Trophoblast cell (in vitro differentiated cells and primary cell): ENCODE measurements around the gene CCDC85C.
A peak's percentile ranks its signal among the peaks of the same experiment; 100 is the strongest.

Experiments
- DNase-seq, 2 donors: peaks; one replicate each; pipeline ENCODE4 v3.0.0-alpha.2; 2016
- H2AFZ ChIP-seq: 2 replicates; pipeline ENCODE4 v1.6.1; 2013; ENCODE audit warnings: low read length, moderate library complexity, mild to moderate bottlenecking; ENCODE audit not compliant: insufficient read depth, poor library complexity
- H2AK5ac ChIP-seq: 2 replicates; pipeline ENCODE4 v1.6.1; 2013; ENCODE audit warnings: mild to moderate bottlenecking, low read length
- H2BK120ac ChIP-seq: 2 replicates; pipeline ENCODE4 v1.6.1; 2013; ENCODE audit warnings: low read length, mild to moderate bottlenecking, moderate library complexity; ENCODE audit not compliant: insufficient read depth, poor library complexity
- H2BK12ac ChIP-seq: 2 replicates; pipeline ENCODE4 v1.6.1; 2013; ENCODE audit warnings: mild to moderate bottlenecking, low read length, moderate library complexity
- H2BK5ac ChIP-seq: 2 replicates; pipeline ENCODE4 v1.6.1; 2013; ENCODE audit warnings: low read length, low read depth, moderate library complexity, mild to moderate bottlenecking; ENCODE audit not compliant: poor library complexity
- H3K14ac ChIP-seq: 2 replicates; pipeline ENCODE4 v1.6.1; 2013; ENCODE audit warnings: mild to moderate bottlenecking, low read length
- H3K18ac ChIP-seq: 2 replicates; pipeline ENCODE4 v1.6.1; 2013; ENCODE audit warnings: mild to moderate bottlenecking, low read length
- H3K23ac ChIP-seq: 2 replicates; pipeline ENCODE4 v1.6.1; 2013; ENCODE audit warnings: low read length
- H3K27ac ChIP-seq: 2 replicates; pipeline ENCODE4 v1.5.1; 2013; ENCODE audit warnings: low read depth, mild to moderate bottlenecking, inconsistent platforms, low read length, moderate library complexity
- H3K27me3 ChIP-seq: 2 replicates; pipeline ENCODE4 v1.6.1; 2013; ENCODE audit warnings: inconsistent platforms, mild to moderate bottlenecking, low read length, moderate library complexity; ENCODE audit not compliant: insufficient read depth
- H3K36me3 ChIP-seq, 2 experiments: 1 replicate in 1 of 2; 2 replicates in 1 of 2; pipeline ENCODE4 v1.6.1; 2013; ENCODE audit warnings: low read length in 2 of 2, mild to moderate bottlenecking in 2 of 2, moderate library complexity in 1 of 2; ENCODE audit not compliant: insufficient read depth in 2 of 2, control insufficient read depth in 1 of 2
- H3K4ac ChIP-seq: 2 replicates; pipeline ENCODE4 v1.6.1; 2013; ENCODE audit warnings: low read depth, mild to moderate bottlenecking, low read length, moderate library complexity
- H3K4me1 ChIP-seq, 2 experiments: 1 replicate in 1 of 2; 2 replicates in 1 of 2; pipeline ENCODE4 v1.6.1; 2013; ENCODE audit warnings: low read length in 2 of 2, mild to moderate bottlenecking in 2 of 2, moderate library complexity in 1 of 2; ENCODE audit not compliant: insufficient read depth in 2 of 2, control insufficient read depth in 1 of 2
- H3K4me2 ChIP-seq: 2 replicates; pipeline ENCODE4 v1.6.1; 2013; ENCODE audit warnings: inconsistent platforms, mild to moderate bottlenecking, low read length, moderate library complexity
- H3K4me3 ChIP-seq: 2 replicates; pipeline ENCODE4 v1.5.1; 2013; ENCODE audit warnings: mild to moderate bottlenecking, low read depth, low read length, inconsistent platforms
- H3K79me1 ChIP-seq: one replicate; pipeline ENCODE4 v1.6.1; 2013; ENCODE audit warnings: low read length
- H3K79me2 ChIP-seq: 2 replicates; pipeline ENCODE4 v1.6.1; 2013; ENCODE audit warnings: low read length, mild to moderate bottlenecking; ENCODE audit not compliant: control insufficient read depth, insufficient read depth, poor library complexity
- H3K9ac ChIP-seq: 2 replicates; pipeline ENCODE4 v1.6.1; 2013; ENCODE audit warnings: mild to moderate bottlenecking, low read length
- H3K9me3 ChIP-seq: 2 replicates; pipeline ENCODE4 v1.6.1; 2013; ENCODE audit warnings: low read depth, mild to moderate bottlenecking, control low read depth, inconsistent platforms, low read length; ENCODE audit not compliant: insufficient read depth
- H4K12ac ChIP-seq: 2 replicates; pipeline ENCODE4 v1.6.1; 2013; ENCODE audit warnings: low read depth, mild to moderate bottlenecking, low read length, moderate library complexity
- H4K8ac ChIP-seq: 2 replicates; pipeline ENCODE4 v1.6.1; 2013; ENCODE audit warnings: low read depth, mild to moderate bottlenecking, low read length, moderate library complexity
- H4K91ac ChIP-seq: one replicate; pipeline ENCODE4 v1.6.1; 2013; ENCODE audit warnings: low read depth, mild to moderate bottlenecking, low read length, moderate library complexity
- WGBS: extraction: QIAGEN DNeasy Blood & Tissue Kit; methylation state at CpG from one replicate; pipeline ENCODE4 v1.1.7; 2013; ENCODE audit warnings: missing lambda C conversion rate; ENCODE audit not compliant: insufficient read length, insufficient coverage; ENCODE audit errors: extremely low coverage; 5-methylcytosine and 5-hydroxymethylcytosine counted together

Gene CCDC85C

GRCh38 chr14:99466758-99467157, 137.2 kb downstream of the CCDC85C start:
- no peak overlapping the region for H3K23ac ChIP-seq
- H2AFZ ChIP-seq: no peak overlapping the region
- DNase-seq: no peak
- H3K9ac ChIP-seq: no peak overlapping the region
- H4K91ac ChIP-seq: no peak overlapping the region
- WGBS: no CpG with 5 or more reads among the region's 3 CpGs
- H3K14ac ChIP-seq: no peak overlapping the region
- no peaks in the 10 kb centered on the region for H3K79me1 ChIP-seq
- no peak overlapping the region for H2AK5ac ChIP-seq
- no peaks in the 10 kb centered on the region for H3K27me3 ChIP-seq
- no peak overlapping the region for H2BK120ac ChIP-seq
- peaks cover 12 to 16% of the 10 kb centered on the region in 2 experiments for H3K36me3 ChIP-seq
- H3K4me2 ChIP-seq: no peak overlapping the region
- H3K9me3 ChIP-seq: peaks cover 2% of the 10 kb centered on the region
- no peak overlapping the region for H4K12ac ChIP-seq
- H3K4me1 ChIP-seq: peaks cover 12 to 26% of the 10 kb centered on the region in 2 experiments
- no peak overlapping the region for H2BK12ac ChIP-seq
- H3K18ac ChIP-seq: no peak overlapping the region
- peak overlapping the region; percentile 7 for H3K4ac ChIP-seq
- H3K79me2 ChIP-seq: peaks cover 10% of the 10 kb centered on the region
- H3K4me3 ChIP-seq: no peak overlapping the region
- no peak overlapping the region for H2BK5ac ChIP-seq
- H4K8ac ChIP-seq: no peak overlapping the region
- no peak overlapping the region for H3K27ac ChIP-seq

DNA sequence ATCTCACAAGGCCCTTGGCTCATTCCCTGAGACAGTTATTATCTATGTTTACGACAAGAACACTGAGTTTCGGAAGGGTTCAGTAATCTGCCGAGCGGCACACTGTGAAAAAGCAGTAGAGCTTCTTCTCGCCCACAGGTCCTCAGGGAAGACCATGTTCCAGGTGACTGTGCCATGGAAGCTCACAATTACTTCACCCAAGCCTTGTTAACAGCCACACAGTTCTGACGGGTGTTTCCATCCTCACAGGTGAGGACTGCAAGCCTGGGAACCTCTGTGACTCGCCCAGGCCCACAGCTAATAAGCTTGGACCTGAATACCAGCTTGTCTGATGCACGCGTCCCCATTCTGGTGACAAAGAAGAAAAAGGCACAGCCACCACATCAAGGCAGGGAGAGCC, 138.7 kb downstream of the CCDC85C start:
- no peak overlapping the region for H2BK12ac ChIP-seq
- DNase-seq: no peak
- no peak overlapping the region for H2AFZ ChIP-seq
- no peak overlapping the region for H2AK5ac ChIP-seq
- no peak overlapping the region for H4K91ac ChIP-seq
- peaks cover 4% of the 10 kb centered on the region for H3K79me2 ChIP-seq
- peaks cover 2% of the 10 kb centered on the region for H3K9me3 ChIP-seq
- no peak overlapping the region for H3K4me2 ChIP-seq
- H3K14ac ChIP-seq: no peak overlapping the region
- H2BK5ac ChIP-seq: no peak overlapping the region
- H3K79me1 ChIP-seq: no peaks in the 10 kb centered on the region
- no peak overlapping the region for H2BK120ac ChIP-seq
- WGBS: no CpG with 5 or more reads among the region's 9 CpGs
- H3K9ac ChIP-seq: no peak overlapping the region
- H3K27me3 ChIP-seq: no peaks in the 10 kb centered on the region
- H4K12ac ChIP-seq: no peak overlapping the region
- no peak overlapping the region for H3K23ac ChIP-seq
- H3K4me3 ChIP-seq: no peak overlapping the region
- no peak overlapping the region for H4K8ac ChIP-seq
- no peak overlapping the region for H3K27ac ChIP-seq
- peak overlapping the region; percentile 70 for H3K4ac ChIP-seq
- H3K36me3 ChIP-seq: peaks cover 13 to 20% of the 10 kb centered on the region in 2 experiments
- H3K18ac ChIP-seq: peak overlapping the region; percentile 30
- H3K4me1 ChIP-seq: peaks cover 9 to 27% of the 10 kb centered on the region in 2 experiments

GRCh38 chr14:99463974-99464373, 140.0 kb downstream of the CCDC85C start:
- no peak overlapping the region for H3K18ac ChIP-seq
- peaks cover 14 to 25% of the 10 kb centered on the region in 2 experiments for H3K36me3 ChIP-seq
- peaks cover 7 to 19% of the 10 kb centered on the region in 2 experiments for H3K4me1 ChIP-seq
- H3K27ac ChIP-seq: peak overlapping the region; percentile 22
- H3K27me3 ChIP-seq: no peaks in the 10 kb centered on the region
- H3K14ac ChIP-seq: no peak overlapping the region
- no peak overlapping the region for H3K23ac ChIP-seq
- H3K79me1 ChIP-seq: no peaks in the 10 kb centered on the region
- H3K9me3 ChIP-seq: peaks cover 2% of the 10 kb centered on the region
- H2BK5ac ChIP-seq: no peak overlapping the region
- no peak overlapping the region for H4K12ac ChIP-seq
- H2AFZ ChIP-seq: no peak overlapping the region
- no CpG with 5 or more reads among the region's 4 CpGs for WGBS
- no peak overlapping the region for H2BK12ac ChIP-seq
- H3K79me2 ChIP-seq: peaks cover 4% of the 10 kb centered on the region
- H4K91ac ChIP-seq: no peak overlapping the region
- no peak overlapping the region for H4K8ac ChIP-seq
- H3K4me2 ChIP-seq: no peak overlapping the region
- no peak overlapping the region for H2BK120ac ChIP-seq
- no peak overlapping the region for H2AK5ac ChIP-seq
- no peak overlapping the region for H3K4ac ChIP-seq
- DNase-seq: no peak
- no peak overlapping the region for H3K4me3 ChIP-seq
- no peak overlapping the region for H3K9ac ChIP-seq

DNA sequence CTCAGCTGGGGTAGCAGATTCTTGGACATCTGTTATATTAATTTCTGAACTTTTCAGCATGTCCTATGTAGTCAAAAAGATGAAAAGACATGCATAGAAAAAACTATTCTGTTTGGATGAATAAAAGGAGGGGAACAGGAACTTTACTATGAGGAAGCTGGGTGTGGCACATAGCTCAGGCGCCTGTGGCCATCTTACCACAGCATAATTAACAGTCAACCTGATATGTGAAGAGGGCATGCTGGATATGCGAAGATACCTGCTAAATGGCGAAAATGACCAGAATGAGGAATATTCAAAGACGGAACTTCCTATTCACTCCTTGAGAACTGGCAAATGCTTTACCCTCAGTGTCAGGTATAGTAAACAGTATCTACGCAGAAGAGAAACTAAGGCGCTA, 141.8 kb downstream of the CCDC85C start:
- DNase-seq: peak; percentile 77 to 88
- no peak overlapping the region for H2AK5ac ChIP-seq
- H3K9ac ChIP-seq: no peak overlapping the region
- H3K9me3 ChIP-seq: no peaks in the 10 kb centered on the region
- no peak overlapping the region for H2BK120ac ChIP-seq
- no peak overlapping the region for H3K18ac ChIP-seq
- no peaks in the 10 kb centered on the region for H3K79me1 ChIP-seq
- H2AFZ ChIP-seq: no peak overlapping the region
- H3K36me3 ChIP-seq: peaks cover 18 to 30% of the 10 kb centered on the region in 2 experiments
- H4K91ac ChIP-seq: no peak overlapping the region
- H4K8ac ChIP-seq: no peak overlapping the region
- peaks cover 7 to 11% of the 10 kb centered on the region in 2 experiments for H3K4me1 ChIP-seq
- H3K23ac ChIP-seq: no peak overlapping the region
- peaks cover 4% of the 10 kb centered on the region for H3K79me2 ChIP-seq
- no peak overlapping the region for H4K12ac ChIP-seq
- H2BK12ac ChIP-seq: no peak overlapping the region
- no peak overlapping the region for H3K4me3 ChIP-seq
- no peak overlapping the region for H3K4ac ChIP-seq
- H3K27ac ChIP-seq: no peak overlapping the region
- H3K4me2 ChIP-seq: no peak overlapping the region
- no peak overlapping the region for H3K14ac ChIP-seq
- H3K27me3 ChIP-seq: no peaks in the 10 kb centered on the region
- H2BK5ac ChIP-seq: no peak overlapping the region
- WGBS: no CpG with 5 or more reads among the region's 6 CpGs
